ENCODE measurements around the gene S1PR5.

Gene S1PR5

DNA sequence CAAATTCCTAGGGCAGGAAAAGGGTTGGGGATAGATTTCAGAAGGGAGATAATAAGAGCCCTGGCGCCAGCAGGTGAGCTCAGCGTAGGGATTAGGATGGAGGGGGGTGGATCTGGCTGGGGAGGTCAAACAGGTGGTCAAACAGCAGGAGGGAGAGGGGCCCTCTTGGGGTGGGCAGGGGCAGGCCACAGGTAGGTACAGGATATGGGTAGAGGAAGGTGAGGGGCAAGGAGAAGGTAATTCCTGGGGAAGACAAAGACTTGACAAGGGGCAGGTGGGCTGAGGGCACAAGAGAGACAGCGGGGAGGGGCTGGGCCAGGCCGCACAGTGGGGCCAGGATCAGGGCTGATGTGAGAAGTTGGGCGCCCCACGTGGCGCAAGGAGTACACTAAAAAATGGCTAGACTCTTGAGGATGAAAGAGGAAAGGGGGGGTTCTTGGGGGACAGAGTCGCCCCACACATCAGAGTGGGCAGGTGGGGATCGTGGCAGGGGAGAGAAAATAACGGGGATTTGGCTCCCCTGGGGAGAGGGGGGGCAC lies 47.9 kb upstream of the S1PR5 start:
- no peak for TF ChIP-seq TAF1 (IDR thresholded peaks at IDR 0.05; ENCODE audit: borderline replicate concordance, insufficient read depth, low read length)
- no peak for TF ChIP-seq POLR2AphosphoS5 (IDR thresholded peaks at IDR 0.05; ENCODE audit: low read depth, low read length)
- TF ChIP-seq, protein P1, sequence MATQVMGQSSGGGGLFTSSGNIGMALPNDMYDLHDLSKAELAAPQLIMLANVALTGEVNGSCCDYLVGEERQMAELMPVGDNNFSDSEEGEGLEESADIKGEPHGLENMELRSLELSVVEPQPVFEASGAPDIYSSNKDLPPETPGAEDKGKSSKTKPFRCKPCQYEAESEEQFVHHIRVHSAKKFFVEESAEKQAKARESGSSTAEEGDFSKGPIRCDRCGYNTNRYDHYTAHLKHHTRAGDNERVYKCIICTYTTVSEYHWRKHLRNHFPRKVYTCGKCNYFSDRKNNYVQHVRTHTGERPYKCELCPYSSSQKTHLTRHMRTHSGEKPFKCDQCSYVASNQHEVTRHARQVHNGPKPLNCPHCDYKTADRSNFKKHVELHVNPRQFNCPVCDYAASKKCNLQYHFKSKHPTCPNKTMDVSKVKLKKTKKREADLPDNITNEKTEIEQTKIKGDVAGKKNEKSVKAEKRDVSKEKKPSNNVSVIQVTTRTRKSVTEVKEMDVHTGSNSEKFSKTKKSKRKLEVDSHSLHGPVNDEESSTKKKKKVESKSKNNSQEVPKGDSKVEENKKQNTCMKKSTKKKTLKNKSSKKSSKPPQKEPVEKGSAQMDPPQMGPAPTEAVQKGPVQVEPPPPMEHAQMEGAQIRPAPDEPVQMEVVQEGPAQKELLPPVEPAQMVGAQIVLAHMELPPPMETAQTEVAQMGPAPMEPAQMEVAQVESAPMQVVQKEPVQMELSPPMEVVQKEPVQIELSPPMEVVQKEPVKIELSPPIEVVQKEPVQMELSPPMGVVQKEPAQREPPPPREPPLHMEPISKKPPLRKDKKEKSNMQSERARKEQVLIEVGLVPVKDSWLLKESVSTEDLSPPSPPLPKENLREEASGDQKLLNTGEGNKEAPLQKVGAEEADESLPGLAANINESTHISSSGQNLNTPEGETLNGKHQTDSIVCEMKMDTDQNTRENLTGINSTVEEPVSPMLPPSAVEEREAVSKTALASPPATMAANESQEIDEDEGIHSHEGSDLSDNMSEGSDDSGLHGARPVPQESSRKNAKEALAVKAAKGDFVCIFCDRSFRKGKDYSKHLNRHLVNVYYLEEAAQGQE (IDR thresholded peaks at IDR 0.05; ENCODE audit: insufficient read depth in 1 of 2, low read depth in 2 of 2, low read length in 2 of 2): no peak
- TF ChIP-seq SIN3A (IDR thresholded peaks at IDR 0.05; ENCODE audit: borderline replicate concordance, insufficient read depth, low read length): no peak
- no peak for TF ChIP-seq FOXP2 (optimal IDR thresholded peaks at IDR 0.05; ENCODE audit: borderline replicate concordance, extremely low read depth, extremely low read length, insufficient read depth)

DNA sequence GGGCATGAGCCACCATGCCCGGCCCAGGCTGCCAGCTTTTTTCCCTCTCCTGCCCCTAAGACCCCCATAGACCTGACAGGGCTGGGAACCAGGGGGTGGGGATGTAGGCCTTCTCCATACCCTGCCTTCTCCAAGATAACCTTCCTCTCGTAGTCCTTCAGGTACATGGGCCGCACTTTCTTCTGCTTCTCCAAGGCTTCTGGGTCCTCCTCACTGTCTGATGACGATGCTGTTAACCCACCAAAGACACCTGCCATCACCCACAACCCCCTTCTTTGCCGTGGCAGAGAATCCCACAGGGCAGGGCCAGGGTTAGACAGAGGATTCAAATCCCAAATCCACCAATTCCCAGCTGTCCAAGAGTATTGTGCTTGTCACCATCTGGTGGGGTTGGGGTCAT lies 45.4 kb upstream of the S1PR5 start:
- TF ChIP-seq POLR2AphosphoS5 (IDR thresholded peaks at IDR 0.05; ENCODE audit: low read depth, low read length): no peak
- TF ChIP-seq, protein P1 (IDR thresholded peaks at IDR 0.05; ENCODE audit: insufficient read depth in 1 of 2, low read depth in 2 of 2, low read length in 2 of 2): no peak
- no peak for TF ChIP-seq FOXP2 (optimal IDR thresholded peaks at IDR 0.05; ENCODE audit: borderline replicate concordance, extremely low read depth, extremely low read length, insufficient read depth)
- no peak for TF ChIP-seq TAF1 (IDR thresholded peaks at IDR 0.05; ENCODE audit: borderline replicate concordance, insufficient read depth, low read length)
- TF ChIP-seq SIN3A (IDR thresholded peaks at IDR 0.05; ENCODE audit: borderline replicate concordance, insufficient read depth, low read length): no peak

DNA sequence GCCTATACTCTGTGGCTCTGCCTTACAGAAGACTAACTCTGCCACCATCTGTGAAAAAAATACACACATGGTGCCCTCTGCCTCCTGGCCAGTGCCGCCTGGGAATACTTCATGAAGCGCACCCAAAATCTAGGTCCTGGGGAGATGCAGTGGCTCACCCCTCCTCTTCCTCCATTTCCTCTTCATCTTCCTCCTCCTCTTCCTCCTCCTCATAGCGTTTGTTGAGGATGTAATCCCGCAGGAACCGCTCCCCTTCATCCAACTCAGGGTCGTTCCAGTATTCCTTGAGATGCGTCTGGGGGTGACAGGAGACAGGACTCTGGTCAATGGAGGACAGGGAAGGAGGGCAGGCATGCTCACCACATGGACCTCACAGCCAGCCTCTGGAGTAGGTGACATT lies 42.9 kb upstream of the S1PR5 start:
- TF ChIP-seq SIN3A (IDR thresholded peaks at IDR 0.05; ENCODE audit: borderline replicate concordance, insufficient read depth, low read length) (no peak), POLR2AphosphoS5 (IDR thresholded peaks at IDR 0.05; ENCODE audit: low read depth, low read length) (no peak), TAF1 (IDR thresholded peaks at IDR 0.05; ENCODE audit: borderline replicate concordance, insufficient read depth, low read length) (no peak), FOXP2 (optimal IDR thresholded peaks at IDR 0.05; ENCODE audit: borderline replicate concordance, extremely low read depth, extremely low read length, insufficient read depth) (no peak)
- TF ChIP-seq, protein P1 (IDR thresholded peaks at IDR 0.05; ENCODE audit: insufficient read depth in 1 of 2, low read depth in 2 of 2, low read length in 2 of 2): no peak

DNA sequence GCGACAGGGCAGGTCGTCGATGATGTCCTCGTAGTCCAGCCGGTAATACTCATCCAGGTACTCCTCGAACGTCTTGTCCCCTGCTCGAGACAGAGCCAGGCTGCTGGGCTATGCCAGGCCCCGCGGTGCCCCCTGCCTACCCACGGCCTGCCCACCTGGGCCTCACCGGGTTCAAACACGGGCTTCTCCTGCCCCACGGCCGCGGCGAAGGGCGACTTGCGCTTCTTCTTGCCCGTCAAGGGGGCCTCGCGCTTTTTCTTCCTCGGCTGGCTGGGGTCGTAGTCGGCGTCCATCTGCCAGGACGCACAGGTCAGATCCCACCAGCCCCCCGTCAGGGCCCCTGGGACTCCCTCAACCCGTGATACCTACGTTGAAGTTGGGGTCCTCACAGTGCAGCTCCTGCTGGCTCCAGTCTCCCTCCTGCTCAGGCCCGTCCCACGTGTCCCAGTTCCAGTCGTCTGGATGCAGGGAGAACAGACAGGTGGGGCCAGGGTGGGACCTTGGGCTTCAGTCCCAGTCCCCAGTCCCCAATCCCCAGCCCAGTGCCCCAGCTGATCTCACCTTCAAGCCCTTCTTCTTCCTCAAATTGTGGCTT lies 40.5 kb upstream of the S1PR5 start:
- no peak for TF ChIP-seq TAF1 (IDR thresholded peaks at IDR 0.05; ENCODE audit: borderline replicate concordance, insufficient read depth, low read length)
- TF ChIP-seq SIN3A (IDR thresholded peaks at IDR 0.05; ENCODE audit: borderline replicate concordance, insufficient read depth, low read length): no peak
- TF ChIP-seq, protein P1 (IDR thresholded peaks at IDR 0.05; ENCODE audit: insufficient read depth in 1 of 2, low read depth in 2 of 2, low read length in 2 of 2): no peak
- TF ChIP-seq POLR2AphosphoS5 (IDR thresholded peaks at IDR 0.05; ENCODE audit: low read depth, low read length): no peak
- no peak for TF ChIP-seq FOXP2 (optimal IDR thresholded peaks at IDR 0.05; ENCODE audit: borderline replicate concordance, extremely low read depth, extremely low read length, insufficient read depth)
